Measurements from ENCODE around the gene VWA3A. TPM values are rescaled to one million over a fixed set of nuclear protein-coding genes. Genes with fewer than 3 reads are reported as not detected.
A peak's percentile ranks its signal among the peaks of the same experiment; 100 is the strongest.
"Not testable (repeated sequence)": the region's sequence is repeated elsewhere in the genome, so short reads cannot be mapped to it uniquely, and the experiment has no call there.

The VWA3A gene
- 0.55 and 4.7 TPM in 2 replicates for total RNA-seq (ENCODE audit: low replicate concordance)
- long read RNA-seq = 0 reads

GRCh38 chr16:22092143-22092933 is at the start of gene VWA3A:
TSS of gene VWA3A (plus strand) at chr16:22092541. CDS start at chr16:22092638, 97 bp downstream.
- peaks cover 5% of the 10 kb centered on the region for H3K27me3 Mint-ChIP-seq
- peaks cover 9% of the 10 kb centered on the region for H3K4me1 Mint-ChIP-seq (ENCODE audit: unreplicated experiment)
- DNase-seq (ENCODE audit: extremely low spot score, unreplicated experiment) = no peak
- peak within 1 kb of the TSS; percentile 50 for H3K27ac Mint-ChIP-seq
- H3K4me3 Mint-ChIP-seq = peak within 1 kb of the TSS; percentile 70
- no peaks in the 10 kb centered on the region for H3K36me3 Mint-ChIP-seq
- H3K9me3 Mint-ChIP-seq = no peaks in the 10 kb centered on the region
- TF ChIP-seq, protein P1, sequence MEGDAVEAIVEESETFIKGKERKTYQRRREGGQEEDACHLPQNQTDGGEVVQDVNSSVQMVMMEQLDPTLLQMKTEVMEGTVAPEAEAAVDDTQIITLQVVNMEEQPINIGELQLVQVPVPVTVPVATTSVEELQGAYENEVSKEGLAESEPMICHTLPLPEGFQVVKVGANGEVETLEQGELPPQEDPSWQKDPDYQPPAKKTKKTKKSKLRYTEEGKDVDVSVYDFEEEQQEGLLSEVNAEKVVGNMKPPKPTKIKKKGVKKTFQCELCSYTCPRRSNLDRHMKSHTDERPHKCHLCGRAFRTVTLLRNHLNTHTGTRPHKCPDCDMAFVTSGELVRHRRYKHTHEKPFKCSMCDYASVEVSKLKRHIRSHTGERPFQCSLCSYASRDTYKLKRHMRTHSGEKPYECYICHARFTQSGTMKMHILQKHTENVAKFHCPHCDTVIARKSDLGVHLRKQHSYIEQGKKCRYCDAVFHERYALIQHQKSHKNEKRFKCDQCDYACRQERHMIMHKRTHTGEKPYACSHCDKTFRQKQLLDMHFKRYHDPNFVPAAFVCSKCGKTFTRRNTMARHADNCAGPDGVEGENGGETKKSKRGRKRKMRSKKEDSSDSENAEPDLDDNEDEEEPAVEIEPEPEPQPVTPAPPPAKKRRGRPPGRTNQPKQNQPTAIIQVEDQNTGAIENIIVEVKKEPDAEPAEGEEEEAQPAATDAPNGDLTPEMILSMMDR (conservative IDR thresholded peaks at IDR 0.05) = no peak

GRCh38 chr16:22043882-22044281 is 48.5 kb upstream of the VWA3A start:
- H3K27ac Mint-ChIP-seq; H3K4me3 Mint-ChIP-seq; H3K36me3 Mint-ChIP-seq; DNase-seq (ENCODE audit: extremely low spot score, unreplicated experiment); H3K9me3 Mint-ChIP-seq; H3K4me1 Mint-ChIP-seq (ENCODE audit: unreplicated experiment); H3K27me3 Mint-ChIP-seq: not testable (repeated sequence)

DNA sequence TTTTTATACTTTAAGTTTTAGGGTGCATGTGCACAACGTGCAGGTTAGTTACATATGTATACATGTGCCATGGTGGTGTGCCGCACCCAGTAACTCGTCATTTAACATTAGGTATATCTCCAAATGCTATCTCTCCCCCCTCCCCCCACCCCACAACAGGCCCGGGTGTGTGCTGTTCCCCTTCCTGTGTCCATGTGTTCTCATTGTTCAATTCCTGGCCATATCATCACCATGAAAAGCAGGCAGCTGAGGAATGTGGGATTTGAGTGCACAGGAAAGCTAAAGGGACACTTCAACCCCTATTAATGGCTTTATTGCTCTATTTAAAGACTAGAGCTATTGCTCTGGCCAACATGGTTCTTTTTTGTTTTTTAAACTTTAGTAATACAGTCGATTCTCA is 46.5 kb upstream of the VWA3A start:
- H3K4me3 Mint-ChIP-seq = not testable (repeated sequence)

GRCh38 chr16:22050963-22051362 is 41.4 kb upstream of the VWA3A start:
- Mint-ChIP-seq H3K4me1 (ENCODE audit: unreplicated experiment) (no peaks in the 10 kb centered on the region), H3K36me3 (no peaks in the 10 kb centered on the region), H3K27ac (no peak overlapping the region), H3K9me3 (no peaks in the 10 kb centered on the region), H3K27me3 (no peaks in the 10 kb centered on the region), H3K4me3 (no peak overlapping the region)
- TF ChIP-seq, protein P1 (conservative IDR thresholded peaks at IDR 0.05) = no peak
- DNase-seq (ENCODE audit: extremely low spot score, unreplicated experiment) = no peak

More for the DNA sequence above, 46.5 kb upstream of the VWA3A start:
- H3K4me1 Mint-ChIP-seq (ENCODE audit: unreplicated experiment); H3K27ac Mint-ChIP-seq; H3K9me3 Mint-ChIP-seq; H3K36me3 Mint-ChIP-seq; H3K27me3 Mint-ChIP-seq; DNase-seq (ENCODE audit: extremely low spot score, unreplicated experiment): not testable (repeated sequence)

DNA sequence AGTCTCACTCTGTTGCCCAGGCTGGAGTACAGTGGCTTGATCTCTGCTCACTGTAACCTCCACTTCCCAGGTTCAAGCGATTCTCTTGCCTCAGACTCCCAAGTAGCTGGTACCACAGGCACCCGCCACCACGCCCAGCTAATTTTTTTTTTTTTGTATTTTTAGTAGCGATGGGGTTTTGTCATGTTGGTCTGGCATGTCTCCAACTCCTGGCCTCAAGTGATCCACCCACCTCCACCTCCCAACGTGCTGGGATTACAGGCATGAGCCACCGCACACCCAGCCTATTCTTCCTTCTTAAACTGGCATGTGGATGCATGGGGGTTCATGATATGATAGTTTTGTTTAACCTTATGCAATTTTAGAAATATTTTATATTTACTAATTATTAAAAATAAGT is 39.4 kb upstream of the VWA3A start:
- TF ChIP-seq, protein P1 (conservative IDR thresholded peaks at IDR 0.05) = no peak
- no peak overlapping the region for H3K4me3 Mint-ChIP-seq
- H3K9me3 Mint-ChIP-seq = no peaks in the 10 kb centered on the region
- DNase-seq (ENCODE audit: extremely low spot score, unreplicated experiment) = no peak
- no peaks in the 10 kb centered on the region for H3K4me1 Mint-ChIP-seq (ENCODE audit: unreplicated experiment)
- H3K27me3 Mint-ChIP-seq = no peaks in the 10 kb centered on the region
- peaks cover 3% of the 10 kb centered on the region for H3K36me3 Mint-ChIP-seq
- no peak overlapping the region for H3K27ac Mint-ChIP-seq

- Mint-ChIP-seq H3K4me1 (ENCODE audit: unreplicated experiment) (no peaks in the 10 kb centered on the region), H3K36me3 (peaks cover 3% of the 10 kb centered on the region), H3K9me3 (no peaks in the 10 kb centered on the region), H3K27ac (no peak overlapping the region), H3K27me3 (no peaks in the 10 kb centered on the region), H3K4me3 (no peak overlapping the region)
- TF ChIP-seq, protein P1 (conservative IDR thresholded peaks at IDR 0.05) = no peak
- DNase-seq (ENCODE audit: extremely low spot score, unreplicated experiment) = no peak
Observed at GRCh38 chr16:22053921-22054341, 38.4 kb upstream of the VWA3A start.
